HEK293T (cell line): Measurements from ENCODE around the gene PPM1L.

Source experiments
- CTCF ChIA-PET: fragments of 350-600 bp; formaldehyde crosslinking; extraction: SDS; loops from one replicate; lab custom pipeline; 2021; ENCODE audit warnings: antibody characterized with exemption, inconsistent platforms; lab: Yijun Ruan, JAX
- POLR2A ChIA-PET: fragments of 350-600 bp; formaldehyde crosslinking; extraction: SDS; loops from one replicate; lab custom pipeline; 2020; ENCODE audit warnings: antibody characterized with exemption, inconsistent platforms; lab: Yijun Ruan, JAX
- DNase-seq: peaks from one replicate; pipeline ENCODE4 v3.0.0; 2012; ENCODE audit warnings: mixed read lengths; ENCODE audit errors: extremely low spot score
- ARNT ChIP-seq: fragments of 450-650 bp; IDR thresholded peaks from 2 replicates; pipeline ENCODE4 v1.6.1; 2017; ENCODE audit warnings: mild to moderate bottlenecking
- BHLHE40 ChIP-seq: fragments of 450-650 bp; IDR thresholded peaks from 2 replicates; pipeline ENCODE4 v1.6.1; 2016; ENCODE audit warnings: mild to moderate bottlenecking, moderate library complexity, borderline replicate concordance
- CTBP1 ChIP-seq: fragments of 450-650 bp; IDR thresholded peaks from 2 replicates; pipeline ENCODE4 v1.6.1; 2016; ENCODE audit warnings: borderline replicate concordance
- ELF4 ChIP-seq: fragments of 450-650 bp; IDR thresholded peaks from 2 replicates; pipeline ENCODE4 v1.6.1; 2017; ENCODE audit warnings: antibody characterized with exemption
- FOXA1 ChIP-seq: fragments of 450-650 bp; IDR thresholded peaks from 2 replicates; pipeline ENCODE4 v1.6.1; 2016; ENCODE audit warnings: mild to moderate bottlenecking
- FOXK2 ChIP-seq: fragments of 450-650 bp; IDR thresholded peaks from 2 replicates; pipeline ENCODE4 v1.6.1; 2016; ENCODE audit warnings: mild to moderate bottlenecking
- FOXM1 ChIP-seq: fragments of 450-650 bp; IDR thresholded peaks from 2 replicates; pipeline ENCODE4 v1.6.1; 2017; ENCODE audit warnings: mild to moderate bottlenecking, borderline replicate concordance
- HDGF ChIP-seq: fragments of 450-650 bp; IDR thresholded peaks from 2 replicates; pipeline ENCODE4 v1.6.1; 2017; ENCODE audit warnings: antibody characterized with exemption, borderline replicate concordance
- L3MBTL2 ChIP-seq: fragments of 450-650 bp; conservative IDR thresholded peaks from 2 replicates; pipeline ENCODE4 v1.6.1; 2016; ENCODE audit warnings: mild to moderate bottlenecking
- LEF1 ChIP-seq: fragments of 450-650 bp; IDR thresholded peaks from 2 replicates; pipeline ENCODE4 v1.6.1; 2017; ENCODE audit warnings: mild to moderate bottlenecking, borderline replicate concordance
- NFRKB ChIP-seq: fragments of 450-650 bp; IDR thresholded peaks from 2 replicates; pipeline ENCODE4 v1.6.1; 2016; ENCODE audit warnings: mild to moderate bottlenecking, moderate library complexity
- PKNOX1 ChIP-seq: fragments of 450-650 bp; IDR thresholded peaks from 2 replicates; pipeline ENCODE4 v1.6.1; 2016
- SP1 ChIP-seq: fragments of 450-650 bp; IDR thresholded peaks from 2 replicates; pipeline ENCODE4 v1.6.1; 2017
- SUZ12 ChIP-seq: fragments of 450-650 bp; IDR thresholded peaks from 2 replicates; pipeline ENCODE4 v1.6.1; 2016; ENCODE audit warnings: mild to moderate bottlenecking
- TARDBP ChIP-seq: fragments of 450-650 bp; IDR thresholded peaks from 2 replicates; pipeline ENCODE4 v1.6.1; 2016
- ZNF384 ChIP-seq: fragments of 450-650 bp; IDR thresholded peaks from 2 replicates; pipeline ENCODE4 v1.6.1; 2016

The PPM1L gene

GRCh38 chr3:160943996-160944395, 188.0 kb downstream of the PPM1L start:
- DNase-seq, result no peak
- CTCF ChIA-PET, result no interaction called here
- POLR2A ChIA-PET, result no interaction called here
- TF ChIP-seq FOXA1 (no peak), NFRKB (no peak), HDGF (no peak), LEF1 (no peak), SP1 (no peak), TARDBP (no peak), ELF4 (no peak), CTBP1 (no peak), FOXK2 (no peak), L3MBTL2 (no peak), FOXM1 (no peak), BHLHE40 (no peak), SUZ12 (no peak), PKNOX1 (no peak), ARNT (no peak), ZNF384 (no peak)

- ChIA-PET CTCF (no interaction called here), POLR2A (no interaction called here)
- TF ChIP-seq HDGF, result no peak
- TF ChIP-seq PKNOX1, result peak; percentile 20; the same call in 1 of the 2 replicates
- no peak for DNase-seq
These were observed 189.3 kb downstream of the PPM1L start for GRCh38 chr3:160945336-160945735.

GRCh38 chr3:160948273-160948672, 192.2 kb downstream of the PPM1L start:
- ChIA-PET CTCF (interaction anchor here (0.9 kb wide), 1 partner anchor 250 kb away, joined by 5 read pairs; no protein-coding TSS in a partner anchor), POLR2A (no interaction called here)
- TF ChIP-seq ZNF384 (no peak), SP1 (no peak), SUZ12 (no peak), L3MBTL2 (no peak), FOXM1 (no peak), PKNOX1 (no peak), LEF1 (no peak), FOXK2 (no peak), ARNT (no peak), TARDBP (no peak), NFRKB (no peak), BHLHE40 (no peak)
- DNase-seq, result no peak

- POLR2A ChIA-PET, result no interaction called here
- no peak for DNase-seq
- CTCF ChIA-PET, result no interaction called here
- TF ChIP-seq PKNOX1 (0 out of 2 replicates have a peak, but pooled peaks have one; percentile 7), ARNT (no peak)
These were observed 193.4 kb downstream of the PPM1L start for GRCh38 chr3:160949460-160949859.

- POLR2A ChIA-PET, result no interaction called here
- CTCF ChIA-PET, result no interaction called here
- TF ChIP-seq ZNF384 (no peak), L3MBTL2 (no peak), ELF4 (no peak), FOXM1 (no peak)
- no peak for DNase-seq
These were observed 194.5 kb downstream of the PPM1L start for GRCh38 chr3:160950542-160950941.

GRCh38 chr3:160950954-160951353, 194.9 kb downstream of the PPM1L start:
- ChIA-PET CTCF (no interaction called here), POLR2A (no interaction called here)
- DNase-seq, result no peak
- no peak for TF ChIP-seq ZNF384
- no peak for TF ChIP-seq L3MBTL2
- no peak for TF ChIP-seq TARDBP
- no peak for TF ChIP-seq HDGF
- TF ChIP-seq FOXM1, result no peak
- no peak for TF ChIP-seq FOXA1
- TF ChIP-seq FOXK2, result no peak
- TF ChIP-seq NFRKB, result no peak
- TF ChIP-seq BHLHE40, result no peak
- TF ChIP-seq ARNT, result no peak
- no peak for TF ChIP-seq CTBP1
